GM19025 (cell line): Measurements from ENCODE around the gene TAGLN2.

Experiments used
- ATAC-seq: cut with Tn5 transposase; IDR thresholded peaks from one replicate; pipeline ENCODE4 v1.9.1; 2021; ENCODE audit warnings: mild to moderate bottlenecking, low read depth, moderate library complexity; ENCODE audit not compliant: unreplicated experiment

TAGLN2 gene

GRCh38 chr1:159923203-159924024 lies 1.9 kb downstream of the TAGLN2 start:
- ATAC-seq = peak; percentile 18

- ATAC-seq = no peak
Observed at GRCh38 chr1:159922511-159923202, 2.6 kb downstream of the TAGLN2 start.

- ATAC-seq = no peak
Observed at GRCh38 chr1:159921700-159922504, 3.4 kb downstream of the TAGLN2 start.

- peak; percentile 16 for ATAC-seq
Observed at GRCh38 chr1:159921251-159921650, 4.1 kb downstream of the TAGLN2 start.

- no peak for ATAC-seq
Observed at GRCh38 chr1:159920651-159921050, 4.7 kb downstream of the TAGLN2 start.

- no peak for ATAC-seq
Observed at GRCh38 chr1:159920202-159920601, 5.1 kb downstream of the TAGLN2 start.

GRCh38 chr1:159919236-159919865 lies 6.0 kb downstream of the TAGLN2 start:
- no peak for ATAC-seq

GRCh38 chr1:159918352-159919200 lies 6.7 kb downstream of the TAGLN2 start:
- no peak for ATAC-seq

- no peak for ATAC-seq
Observed at GRCh38 chr1:159917533-159918351, 7.6 kb downstream of the TAGLN2 start.

- ATAC-seq = no peak
Observed at GRCh38 chr1:159916242-159917051, 8.9 kb downstream of the TAGLN2 start.

GRCh38 chr1:159915571-159916241 lies 9.6 kb downstream of the TAGLN2 start:
- no peak for ATAC-seq

- ATAC-seq = no peak
Observed at GRCh38 chr1:159914252-159915018, 10.9 kb downstream of the TAGLN2 start.

- ATAC-seq = no peak
Observed at GRCh38 chr1:159913451-159914192, 11.7 kb downstream of the TAGLN2 start.

GRCh38 chr1:159911326-159912070 lies 13.8 kb downstream of the TAGLN2 start:
- ATAC-seq = no peak
